Loucy (cell line): ENCODE data around the gene SNCAIP.

Experiments used
- H2AFZ ChIP-seq: fragments of 200-600 bp; sonication (generic); 2 replicates; pipeline ENCODE4 v1.6.0; 2016; ENCODE audit warnings: antibody characterized with exemption, mild to moderate bottlenecking, low read length, moderate library complexity
- H3F3A ChIP-seq: fragments of 200-600 bp; 2 replicates; pipeline ENCODE4 v1.6.0; 2016; ENCODE audit warnings: antibody characterized with exemption, low read depth, mild to moderate bottlenecking
- H3K27me3 ChIP-seq: fragments of 200-600 bp; sonication (generic); 2 replicates; pipeline ENCODE4 v1.6.1; 2014; ENCODE audit warnings: low read length, mild to moderate bottlenecking; ENCODE audit not compliant: insufficient read depth, poor library complexity, severe bottlenecking
- H3K36me3 ChIP-seq: fragments of 200-600 bp; sonication (generic); 2 replicates; pipeline ENCODE4 v1.6.1; 2016; ENCODE audit warnings: low read length; ENCODE audit not compliant: insufficient read depth
- H3K4me1 ChIP-seq: fragments of 200-600 bp; sonication (generic); 2 replicates; pipeline ENCODE4 v1.5.1; 2014; ENCODE audit warnings: low read length, mild to moderate bottlenecking; ENCODE audit not compliant: insufficient read depth, poor library complexity, severe bottlenecking
- H3K4me2 ChIP-seq: fragments of 200-600 bp; sonication (generic); 2 replicates; pipeline ENCODE4 v1.6.0; 2014; ENCODE audit warnings: antibody characterized with exemption, low read length, low read depth, mild to moderate bottlenecking; ENCODE audit not compliant: poor library complexity, severe bottlenecking
- H3K4me3 ChIP-seq: fragments of 200-600 bp; sonication (generic); 2 replicates; pipeline ENCODE4 v1.5.1; 2014; ENCODE audit warnings: low read length, mild to moderate bottlenecking, mixed read lengths; ENCODE audit not compliant: poor library complexity, severe bottlenecking
- H3K79me2 ChIP-seq: fragments of 200-600 bp; sonication (generic); 2 replicates; pipeline ENCODE4 v1.6.1; 2014; ENCODE audit warnings: low read length; ENCODE audit not compliant: insufficient read depth
- H3K9ac ChIP-seq: fragments of 200-600 bp; sonication (generic); 2 replicates; pipeline ENCODE4 v1.6.0; 2014; ENCODE audit warnings: mild to moderate bottlenecking, low read depth, low read length, moderate library complexity; ENCODE audit not compliant: poor library complexity, severe bottlenecking
- H3K9me2 ChIP-seq: fragments of 200-600 bp; sonication (generic); replicated peaks from 2 replicates; pipeline ENCODE4 v1.6.1; 2016; ENCODE audit warnings: low read depth, low read length, mixed read lengths
- H3K9me3 ChIP-seq: fragments of 200-600 bp; sonication (generic); 2 replicates; pipeline ENCODE4 v1.6.1; 2014; ENCODE audit warnings: mild to moderate bottlenecking, antibody characterized with exemption, low read length, low read depth; ENCODE audit not compliant: insufficient read depth
- H4K20me1 ChIP-seq: fragments of 200-600 bp; sonication (generic); 2 replicates; pipeline ENCODE4 v1.6.0; 2014; ENCODE audit warnings: antibody characterized with exemption, low read length, mild to moderate bottlenecking; ENCODE audit not compliant: insufficient read depth, poor library complexity, severe bottlenecking
- EZH2phosphoT487 ChIP-seq: fragments of 200-600 bp; IDR thresholded peaks from 2 replicates; pipeline ENCODE4 v1.6.1; 2018; ENCODE audit warnings: antibody characterized with exemption, mild to moderate bottlenecking, moderate library complexity, borderline replicate concordance
- TF ChIP-seq, protein P1 (sequence below): fragments of 200-600 bp; sonication (generic); conservative IDR thresholded peaks from 2 replicates; pipeline ENCODE4 v1.5.1; 2014; ENCODE audit warnings: mild to moderate bottlenecking, antibody characterized with exemption, low read length

Gene SNCAIP

DNA sequence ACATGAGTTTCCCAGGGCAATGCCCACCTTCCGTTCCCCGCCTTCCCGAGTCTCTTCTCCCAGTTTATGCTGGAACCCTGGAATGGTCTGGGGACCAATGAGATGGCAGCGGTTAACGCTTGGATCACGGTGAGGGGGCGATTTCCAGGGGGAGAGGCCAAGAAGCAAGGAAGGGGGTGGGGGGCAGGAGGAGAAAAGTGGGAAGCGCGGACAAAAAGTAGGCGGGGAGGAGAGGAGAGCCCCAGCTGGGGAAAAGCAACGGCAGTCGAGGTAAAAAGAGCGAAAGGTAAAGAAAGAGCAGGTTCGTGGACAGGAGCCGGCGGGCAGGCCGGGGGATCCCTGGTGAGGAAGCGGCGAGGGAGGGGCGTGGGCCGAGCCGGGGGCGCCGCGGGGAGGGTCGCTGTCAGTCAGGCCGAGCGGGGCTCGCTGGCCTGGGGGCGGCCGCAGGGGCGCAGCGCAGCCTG is 508 bp upstream of the SNCAIP start:
- H3K9me3 ChIP-seq, result no peaks in the 10 kb centered on the region
- H3K4me3 ChIP-seq, result no peak overlapping the region
- no peaks in the 10 kb centered on the region for H4K20me1 ChIP-seq
- no peak overlapping the region for H2AFZ ChIP-seq
- H3K9ac ChIP-seq, result no peak overlapping the region
- H3F3A ChIP-seq, result no peaks in the 10 kb centered on the region
- H3K4me2 ChIP-seq, result no peak overlapping the region
- no peaks in the 10 kb centered on the region for H3K4me1 ChIP-seq
- no peaks in the 10 kb centered on the region for H3K27me3 ChIP-seq
- no peaks in the 10 kb centered on the region for H3K36me3 ChIP-seq
- TF ChIP-seq, protein P1, sequence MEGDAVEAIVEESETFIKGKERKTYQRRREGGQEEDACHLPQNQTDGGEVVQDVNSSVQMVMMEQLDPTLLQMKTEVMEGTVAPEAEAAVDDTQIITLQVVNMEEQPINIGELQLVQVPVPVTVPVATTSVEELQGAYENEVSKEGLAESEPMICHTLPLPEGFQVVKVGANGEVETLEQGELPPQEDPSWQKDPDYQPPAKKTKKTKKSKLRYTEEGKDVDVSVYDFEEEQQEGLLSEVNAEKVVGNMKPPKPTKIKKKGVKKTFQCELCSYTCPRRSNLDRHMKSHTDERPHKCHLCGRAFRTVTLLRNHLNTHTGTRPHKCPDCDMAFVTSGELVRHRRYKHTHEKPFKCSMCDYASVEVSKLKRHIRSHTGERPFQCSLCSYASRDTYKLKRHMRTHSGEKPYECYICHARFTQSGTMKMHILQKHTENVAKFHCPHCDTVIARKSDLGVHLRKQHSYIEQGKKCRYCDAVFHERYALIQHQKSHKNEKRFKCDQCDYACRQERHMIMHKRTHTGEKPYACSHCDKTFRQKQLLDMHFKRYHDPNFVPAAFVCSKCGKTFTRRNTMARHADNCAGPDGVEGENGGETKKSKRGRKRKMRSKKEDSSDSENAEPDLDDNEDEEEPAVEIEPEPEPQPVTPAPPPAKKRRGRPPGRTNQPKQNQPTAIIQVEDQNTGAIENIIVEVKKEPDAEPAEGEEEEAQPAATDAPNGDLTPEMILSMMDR, result no peak
- no peak for TF ChIP-seq EZH2phosphoT487
- H3K79me2 ChIP-seq, result no peaks in the 10 kb centered on the region
- H3K9me2 ChIP-seq, result no peaks in the 10 kb centered on the region

DNA sequence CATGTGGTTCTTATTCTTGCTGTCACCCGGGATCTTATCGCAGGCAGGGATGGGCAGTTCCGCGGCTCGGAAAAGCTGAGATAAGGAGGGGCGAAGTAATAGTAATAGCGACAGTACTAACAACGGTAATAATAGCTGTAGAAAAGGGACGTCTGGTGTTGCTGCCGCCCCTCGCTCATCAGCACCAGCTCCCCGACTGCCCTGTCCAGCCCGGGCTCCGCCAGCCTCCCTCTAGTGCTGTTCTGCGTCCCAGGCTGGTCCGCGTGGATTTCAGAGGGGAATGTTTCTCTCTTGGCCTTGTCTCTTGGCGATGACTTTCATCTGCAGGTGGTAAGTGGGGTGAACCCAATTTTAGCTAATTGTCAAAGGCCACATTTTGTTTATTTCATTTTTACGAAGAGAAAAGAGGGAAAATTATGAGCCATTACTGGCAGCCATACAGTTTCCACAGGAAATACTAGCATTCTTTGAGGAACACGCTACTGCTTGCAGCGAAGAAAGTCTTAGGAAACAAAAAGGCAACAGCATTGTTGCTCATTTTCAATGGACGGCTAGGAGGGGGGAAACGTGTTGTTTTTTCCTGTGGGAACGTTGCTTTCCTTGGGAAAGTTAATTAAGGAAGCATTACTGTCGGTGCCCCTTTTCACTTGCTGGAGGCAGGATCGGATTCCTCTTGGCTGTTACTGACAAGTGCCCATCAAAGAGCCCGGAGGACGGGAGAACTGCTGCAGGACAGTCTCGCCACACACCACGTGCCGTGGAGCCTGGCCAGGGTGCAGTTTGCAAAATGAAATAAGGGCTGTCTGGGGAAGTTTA is 762 bp downstream of the SNCAIP start:
- no peaks in the 10 kb centered on the region for H3K27me3 ChIP-seq
- no peaks in the 10 kb centered on the region for H3F3A ChIP-seq
- no peak overlapping the region for H3K4me3 ChIP-seq
- H4K20me1 ChIP-seq, result no peaks in the 10 kb centered on the region
- H3K36me3 ChIP-seq, result no peaks in the 10 kb centered on the region
- no peaks in the 10 kb centered on the region for H3K9me3 ChIP-seq
- H3K9ac ChIP-seq, result no peak overlapping the region
- no peak overlapping the region for H3K4me2 ChIP-seq
- no peaks in the 10 kb centered on the region for H3K79me2 ChIP-seq
- no peaks in the 10 kb centered on the region for H3K9me2 ChIP-seq
- H3K4me1 ChIP-seq, result no peaks in the 10 kb centered on the region
- no peak overlapping the region for H2AFZ ChIP-seq
- TF ChIP-seq, protein P1, result no peak
- TF ChIP-seq EZH2phosphoT487, result no peak

DNA sequence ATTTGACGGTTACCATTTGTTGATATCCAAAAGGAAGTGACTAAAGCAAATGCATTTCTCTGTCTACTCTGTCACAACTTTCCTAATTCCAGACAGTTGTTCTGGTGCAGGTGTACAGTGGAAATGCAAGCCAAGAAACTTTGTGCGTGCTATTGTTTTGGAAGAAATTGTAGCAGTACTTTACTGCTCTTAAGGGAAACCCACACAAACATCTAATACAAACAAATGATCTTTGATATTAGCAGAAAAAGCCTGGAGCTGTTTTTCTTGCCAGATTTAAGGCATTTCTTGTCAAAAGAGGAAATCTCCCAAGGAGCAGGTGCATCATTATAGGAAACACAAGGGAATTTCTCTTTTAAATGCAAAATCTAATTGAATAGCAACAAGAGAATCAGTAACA is 2.0 kb downstream of the SNCAIP start:
- H3K9me3 ChIP-seq, result no peaks in the 10 kb centered on the region
- TF ChIP-seq, protein P1, result no peak
- no peak for TF ChIP-seq EZH2phosphoT487
- no peaks in the 10 kb centered on the region for H3K36me3 ChIP-seq
- no peak overlapping the region for H3K4me2 ChIP-seq
- no peaks in the 10 kb centered on the region for H3K27me3 ChIP-seq
- no peak overlapping the region for H3K4me3 ChIP-seq
- no peak overlapping the region for H3K9ac ChIP-seq
- H2AFZ ChIP-seq, result no peak overlapping the region
- no peaks in the 10 kb centered on the region for H4K20me1 ChIP-seq
- H3K9me2 ChIP-seq, result no peaks in the 10 kb centered on the region
- no peaks in the 10 kb centered on the region for H3F3A ChIP-seq
- no peaks in the 10 kb centered on the region for H3K79me2 ChIP-seq
- no peaks in the 10 kb centered on the region for H3K4me1 ChIP-seq
